Tibial artery (tissue), 4 donors: ENCODE measurements around the gene IPO5.

ENCODE experiments used
- DNase-seq, 2 donors: peaks; one replicate each; pipeline ENCODE4 v3.0.0-alpha.2; 2019
- H3K27ac ChIP-seq, 2 donors: fragments of 200-600 bp; sonication (generic) in 1 of 2; 1 replicate in 1 of 2; 2 replicates in 1 of 2; pipeline ENCODE4 v1.5.1; 2018 to 2019; ENCODE audit warnings: mild to moderate bottlenecking in 1 of 2
- H3K27me3 ChIP-seq, 2 donors: fragments of 200-600 bp; sonication (generic) in 1 of 2; one replicate each; pipeline versions ENCODE4 v1.5.1 to v1.6.0; 2016 to 2019
- H3K36me3 ChIP-seq, 3 donors: fragments of 200-600 bp; sonication (generic) in 2 of 3; one replicate each; pipeline ENCODE4 v1.5.1; 2016 to 2019; ENCODE audit warnings: mild to moderate bottlenecking in 2 of 3
- H3K4me1 ChIP-seq, 4 donors: fragments of 200-600 bp; sonication (generic) in 2 of 4; 1 replicate in 3 of 4; 2 replicates in 1 of 4; pipeline ENCODE4 v1.5.1; 2016 to 2019
- H3K4me3 ChIP-seq, 2 donors: fragments of 200-600 bp; sonication (generic) in 1 of 2; 1 replicate in 1 of 2; 2 replicates in 1 of 2; pipeline ENCODE4 v1.5.1; 2018 to 2019; ENCODE audit warnings: mild to moderate bottlenecking in 2 of 2
- H3K9me3 ChIP-seq, 3 donors: fragments of 200-600 bp; sonication (generic) in 1 of 3; one replicate each; pipeline ENCODE4 v1.5.1; 2016 to 2019
- intact Hi-C: fragments of 100-400 bp; cut with DNase I; formaldehyde crosslinking; loops from one replicate; pipeline ENCODE4 v1.15.0; 2023; ENCODE audit warnings: low total_unique reads
- TF ChIP-seq, protein P1 (sequence below), 2 experiments: fragments of 200-600 bp in 1 of 2; fragments of 450-650 bp in 1 of 2; IDR thresholded peaks; one replicate each; pipeline ENCODE4 v1.5.1; 2017 to 2019; ENCODE audit warnings: antibody characterized with exemption in 2 of 2, mild to moderate bottlenecking in 1 of 2, moderate library complexity in 1 of 2

The IPO5 gene

DNA sequence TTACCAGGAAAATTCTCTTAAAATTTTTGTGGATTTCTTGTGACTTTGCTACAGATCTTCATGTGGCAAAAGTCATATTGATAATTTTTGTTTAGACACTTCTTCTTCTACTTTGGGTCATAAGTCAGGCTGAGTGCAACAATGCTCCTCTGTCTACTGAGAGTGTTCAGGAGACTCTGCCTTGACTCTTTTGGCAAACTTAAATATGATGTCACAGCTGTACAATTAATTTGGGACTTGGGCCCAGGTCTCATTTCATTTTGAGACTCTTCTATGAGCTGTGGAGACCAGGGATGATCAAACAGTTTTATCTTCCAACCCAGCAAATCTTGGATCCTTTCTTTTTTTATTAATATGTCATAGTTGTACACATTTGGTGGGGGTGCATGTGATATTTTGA lies 19.7 kb upstream of the IPO5 start:
- Histone ChIP-seq H3K27ac (no peak overlapping the region), H3K4me3 (no peak overlapping the region), H3K36me3 (no peaks in the 10 kb centered on the region), H3K27me3 (no peaks in the 10 kb centered on the region), H3K4me1 (no peaks in the 10 kb centered on the region), H3K9me3 (no peaks in the 10 kb centered on the region)
- intact Hi-C loops: no loop called here
- TF ChIP-seq, protein P1, sequence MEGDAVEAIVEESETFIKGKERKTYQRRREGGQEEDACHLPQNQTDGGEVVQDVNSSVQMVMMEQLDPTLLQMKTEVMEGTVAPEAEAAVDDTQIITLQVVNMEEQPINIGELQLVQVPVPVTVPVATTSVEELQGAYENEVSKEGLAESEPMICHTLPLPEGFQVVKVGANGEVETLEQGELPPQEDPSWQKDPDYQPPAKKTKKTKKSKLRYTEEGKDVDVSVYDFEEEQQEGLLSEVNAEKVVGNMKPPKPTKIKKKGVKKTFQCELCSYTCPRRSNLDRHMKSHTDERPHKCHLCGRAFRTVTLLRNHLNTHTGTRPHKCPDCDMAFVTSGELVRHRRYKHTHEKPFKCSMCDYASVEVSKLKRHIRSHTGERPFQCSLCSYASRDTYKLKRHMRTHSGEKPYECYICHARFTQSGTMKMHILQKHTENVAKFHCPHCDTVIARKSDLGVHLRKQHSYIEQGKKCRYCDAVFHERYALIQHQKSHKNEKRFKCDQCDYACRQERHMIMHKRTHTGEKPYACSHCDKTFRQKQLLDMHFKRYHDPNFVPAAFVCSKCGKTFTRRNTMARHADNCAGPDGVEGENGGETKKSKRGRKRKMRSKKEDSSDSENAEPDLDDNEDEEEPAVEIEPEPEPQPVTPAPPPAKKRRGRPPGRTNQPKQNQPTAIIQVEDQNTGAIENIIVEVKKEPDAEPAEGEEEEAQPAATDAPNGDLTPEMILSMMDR (IDR thresholded peaks at IDR 0.05): no peak
- no peak for DNase-seq

DNA sequence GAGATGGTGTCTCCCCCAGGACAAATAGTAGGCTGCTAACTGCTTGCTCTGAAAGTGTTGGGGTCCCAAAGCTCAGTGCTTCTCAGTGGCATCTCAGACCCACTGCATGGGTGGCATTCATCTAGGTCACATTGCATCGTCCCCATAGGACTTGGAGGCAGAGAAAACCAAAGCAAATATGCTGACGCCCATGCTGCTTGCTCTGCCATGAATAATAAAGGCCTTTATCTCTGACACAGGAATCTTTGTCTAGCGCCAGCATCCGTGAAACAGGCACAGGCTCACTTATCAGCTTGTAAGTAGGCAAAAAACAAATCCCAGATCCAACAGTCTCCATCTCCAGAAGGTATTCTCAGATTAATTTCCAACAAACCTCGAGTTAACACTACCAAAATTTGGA lies 18.9 kb upstream of the IPO5 start:
- Histone ChIP-seq H3K36me3 (no peaks in the 10 kb centered on the region), H3K27me3 (no peaks in the 10 kb centered on the region), H3K27ac (no peak overlapping the region), H3K4me3 (no peak overlapping the region), H3K4me1 (no peaks in the 10 kb centered on the region), H3K9me3 (no peaks in the 10 kb centered on the region)
- intact Hi-C loops: no loop called here
- DNase-seq: no peak
- TF ChIP-seq, protein P1 (IDR thresholded peaks at IDR 0.05): no peak

DNA sequence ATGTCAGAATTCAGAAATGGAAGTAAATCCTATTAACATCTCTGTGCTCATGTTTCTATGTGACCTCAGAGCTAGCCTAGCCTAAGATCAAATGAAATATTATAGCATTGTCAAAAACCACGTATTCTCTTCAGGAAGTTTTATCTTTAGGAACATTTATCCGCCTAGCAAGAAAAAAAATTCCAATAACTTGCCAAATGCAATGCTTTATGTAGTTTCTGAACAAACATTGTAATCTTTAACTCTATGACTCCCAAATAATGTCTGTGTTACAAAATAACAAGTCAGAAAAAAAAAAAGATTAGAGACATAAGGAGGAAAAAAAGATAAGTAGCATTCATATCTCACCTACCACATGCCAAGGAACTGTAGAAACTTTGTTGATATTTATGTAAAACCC lies 18.4 kb upstream of the IPO5 start:
- Histone ChIP-seq H3K4me1 (no peaks in the 10 kb centered on the region), H3K4me3 (no peak overlapping the region), H3K9me3 (no peaks in the 10 kb centered on the region), H3K36me3 (no peaks in the 10 kb centered on the region), H3K27ac (no peak overlapping the region), H3K27me3 (no peaks in the 10 kb centered on the region)
- DNase-seq: no peak
- TF ChIP-seq, protein P1 (IDR thresholded peaks at IDR 0.05): no peak
- intact Hi-C loops: no loop called here

DNA sequence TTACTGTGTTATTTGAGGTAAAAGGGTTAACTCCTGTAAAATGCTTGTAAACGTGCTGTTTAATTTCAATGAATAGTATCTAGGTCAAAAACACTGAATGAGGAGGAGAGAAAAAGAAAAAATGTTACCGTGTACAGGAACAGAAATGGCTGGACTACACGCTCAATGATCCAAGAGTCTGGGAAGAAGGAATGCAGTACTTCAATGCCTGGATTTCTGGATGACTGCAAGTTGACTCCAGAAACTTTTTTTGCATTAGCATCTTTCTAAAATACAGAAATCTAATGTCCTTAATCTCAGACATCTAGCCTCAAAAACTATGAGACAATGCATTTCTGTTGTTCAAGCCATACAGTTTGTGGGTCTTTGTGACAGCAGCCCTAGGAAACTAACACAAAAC lies 17.4 kb upstream of the IPO5 start:
- DNase-seq: no peak
- H3K4me1 ChIP-seq: no peaks in the 10 kb centered on the region
- H3K27me3 ChIP-seq: no peaks in the 10 kb centered on the region
- H3K9me3 ChIP-seq: no peaks in the 10 kb centered on the region
- TF ChIP-seq, protein P1 (IDR thresholded peaks at IDR 0.05): no peak
- H3K4me3 ChIP-seq: no peak overlapping the region
- H3K36me3 ChIP-seq: no peaks in the 10 kb centered on the region
- no peak overlapping the region for H3K27ac ChIP-seq
- intact Hi-C loops: no loop called here

DNA sequence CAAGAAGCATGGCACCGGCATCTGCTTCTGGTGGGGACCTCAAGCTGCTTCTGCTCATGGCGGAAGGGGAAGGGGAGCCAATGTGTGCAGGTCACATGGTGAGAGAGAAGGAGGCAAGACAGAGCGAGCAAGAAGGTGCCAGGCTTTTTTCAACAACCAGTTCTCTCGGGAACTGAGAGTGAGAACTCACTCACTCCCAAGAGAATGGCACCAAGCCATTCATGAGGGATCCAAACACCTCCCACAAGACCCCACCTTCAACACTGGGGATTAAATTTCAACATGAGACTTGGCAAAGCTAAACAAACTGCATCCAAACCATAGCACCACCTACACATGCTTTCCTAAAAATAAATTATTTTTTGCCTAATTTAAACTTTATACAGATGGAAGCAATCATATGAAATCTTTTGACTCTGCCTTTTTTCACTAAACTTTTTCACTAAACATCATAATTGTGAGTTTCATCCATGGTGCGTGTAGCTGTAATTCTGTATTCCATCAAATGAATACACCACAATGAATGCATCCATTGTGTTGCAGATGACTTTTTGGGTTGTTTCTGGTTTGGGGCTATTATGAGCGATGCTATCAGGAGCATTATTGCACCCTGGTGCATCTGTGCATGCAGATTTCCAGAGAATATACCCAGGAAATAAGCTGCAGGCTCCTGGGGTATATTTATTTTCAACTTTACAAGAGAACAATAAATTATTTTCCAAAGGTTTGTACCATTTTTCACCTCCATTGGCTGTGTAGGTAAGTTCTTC lies 14.6 kb upstream of the IPO5 start:
- intact Hi-C loops: no loop called here
- Histone ChIP-seq H3K27me3 (no peaks in the 10 kb centered on the region), H3K36me3 (no peaks in the 10 kb centered on the region), H3K4me3 (no peak overlapping the region), H3K9me3 (no peaks in the 10 kb centered on the region), H3K4me1 (no peaks in the 10 kb centered on the region), H3K27ac (no peak overlapping the region)
- TF ChIP-seq, protein P1 (IDR thresholded peaks at IDR 0.05): no peak
- DNase-seq: no peak
